Measurements from ENCODE around the gene ADAMTS5.

ADAMTS5 gene

GRCh38 chr21:26967062-26967913 is at the start of gene ADAMTS5:
Gene ADAMTS5 (minus strand): TSS chr21:26967088. CDS start chr21:26966391, 697 bp downstream.
- Histone ChIP-seq H3K4me3 (IDR thresholded peaks at IDR 0.05; ENCODE audit: insufficient read depth, low read depth, low read length) (no peak within 1 kb of the TSS), H2AFZ (ENCODE audit: low read depth) (no peak within 1 kb of the TSS)
- no peak for TF ChIP-seq CTCF (conservative IDR thresholded peaks at IDR 0.05; ENCODE audit: low read depth, low read length)

GRCh38 chr21:27001526-27001925 is 34.6 kb upstream of the ADAMTS5 start:
- H3K4me2 ChIP-seq = no peak overlapping the region
- H3K9ac ChIP-seq = no peak overlapping the region
- no peaks in the 10 kb centered on the region for H4K20me1 ChIP-seq (ENCODE audit: insufficient read depth)
- no peaks in the 10 kb centered on the region for H3K4me1 ChIP-seq (ENCODE audit: low read depth, poor library complexity, severe bottlenecking)
- no peaks in the 10 kb centered on the region for H3K79me2 ChIP-seq (ENCODE audit: insufficient read depth, low read depth)
- no peaks in the 10 kb centered on the region for H3K36me3 ChIP-seq (ENCODE audit: insufficient read depth)
- no peak overlapping the region for H2AFZ ChIP-seq (ENCODE audit: low read depth)
- H3K4me3 ChIP-seq (IDR thresholded peaks at IDR 0.05; ENCODE audit: insufficient read depth, low read depth, low read length) = no peak overlapping the region
- TF ChIP-seq CTCF (conservative IDR thresholded peaks at IDR 0.05; ENCODE audit: low read depth, low read length) = no peak
- H3K27ac ChIP-seq = no peak overlapping the region
- no peaks in the 10 kb centered on the region for H3K27me3 ChIP-seq (ENCODE audit: insufficient read depth, low read depth)

More at GRCh38 chr21:26967062-26967913, at the start of gene ADAMTS5:
- Histone ChIP-seq H3K9ac (no peak within 1 kb of the TSS), H4K20me1 (ENCODE audit: insufficient read depth) (no peaks in the 10 kb centered on the region), H3K79me2 (ENCODE audit: insufficient read depth, low read depth) (no peaks in the 10 kb centered on the region), H3K27ac (no peak within 1 kb of the TSS), H3K4me1 (ENCODE audit: low read depth, poor library complexity, severe bottlenecking) (no peaks in the 10 kb centered on the region), H3K4me2 (no peak within 1 kb of the TSS), H3K36me3 (ENCODE audit: insufficient read depth) (no peaks in the 10 kb centered on the region), H3K27me3 (ENCODE audit: insufficient read depth, low read depth) (no peaks in the 10 kb centered on the region)

- no peaks in the 10 kb centered on the region for H3K79me2 ChIP-seq (ENCODE audit: insufficient read depth, low read depth)
- H3K9ac ChIP-seq = no peak overlapping the region
- H2AFZ ChIP-seq (ENCODE audit: low read depth) = no peak overlapping the region
- no peak overlapping the region for H3K4me2 ChIP-seq
- no peaks in the 10 kb centered on the region for H4K20me1 ChIP-seq (ENCODE audit: insufficient read depth)
- H3K27me3 ChIP-seq (ENCODE audit: insufficient read depth, low read depth) = no peaks in the 10 kb centered on the region
- TF ChIP-seq CTCF (conservative IDR thresholded peaks at IDR 0.05; ENCODE audit: low read depth, low read length) = no peak
- no peaks in the 10 kb centered on the region for H3K4me1 ChIP-seq (ENCODE audit: low read depth, poor library complexity, severe bottlenecking)
- no peaks in the 10 kb centered on the region for H3K36me3 ChIP-seq (ENCODE audit: insufficient read depth)
- H3K4me3 ChIP-seq (IDR thresholded peaks at IDR 0.05; ENCODE audit: insufficient read depth, low read depth, low read length) = no peak overlapping the region
- no peak overlapping the region for H3K27ac ChIP-seq
Measured at GRCh38 chr21:26983576-26983975, 16.7 kb upstream of the ADAMTS5 start.

- Histone ChIP-seq H3K27ac (no peak overlapping the region), H4K20me1 (ENCODE audit: insufficient read depth) (no peaks in the 10 kb centered on the region), H3K79me2 (ENCODE audit: insufficient read depth, low read depth) (no peaks in the 10 kb centered on the region), H3K36me3 (ENCODE audit: insufficient read depth) (no peaks in the 10 kb centered on the region), H3K4me1 (ENCODE audit: low read depth, poor library complexity, severe bottlenecking) (no peaks in the 10 kb centered on the region), H2AFZ (ENCODE audit: low read depth) (no peak overlapping the region), H3K4me2 (no peak overlapping the region), H3K9ac (no peak overlapping the region), H3K4me3 (IDR thresholded peaks at IDR 0.05; ENCODE audit: insufficient read depth, low read depth, low read length) (no peak overlapping the region), H3K27me3 (ENCODE audit: insufficient read depth, low read depth) (no peaks in the 10 kb centered on the region)
- TF ChIP-seq CTCF (conservative IDR thresholded peaks at IDR 0.05; ENCODE audit: low read depth, low read length) = no peak
Measured at GRCh38 chr21:26982767-26983166, 15.9 kb upstream of the ADAMTS5 start.

Data from KMS-11 (cell line).